Activated naive CD8-positive, alpha-beta T cell treated with anti-CD3 and anti-CD28 coated beads, Interleukin-2, amount 50 U/mL, for 24 hours (primary cell): ENCODE measurements around the gene RC3H2.
"Not testable (repeated sequence)": the region's sequence is repeated elsewhere in the genome, so short reads cannot be mapped to it uniquely, and the experiment has no call there.

Source experiments
- ATAC-seq: fragments of 150-1000 bp; cut with Tn5 transposase; one replicate; pipeline ENCODE4 v1.10.0; 2021
- DNase-seq: peaks from one replicate; pipeline ENCODE4 v3.0.0; 2021
- H3K27ac Mint-ChIP-seq: one replicate; pipeline ENCODE4 v1.8.0; 2021; ENCODE audit warnings: mild to moderate bottlenecking, mixed read lengths
- H3K27me3 Mint-ChIP-seq: one replicate; pipeline ENCODE4 v1.8.0; 2021; ENCODE audit warnings: mixed read lengths
- H3K36me3 Mint-ChIP-seq: one replicate; pipeline ENCODE4 v1.8.0; 2021; ENCODE audit warnings: low read depth, mixed read lengths
- H3K4me1 Mint-ChIP-seq: one replicate; pipeline ENCODE4 v1.8.0; 2021; ENCODE audit warnings: mixed read lengths
- H3K4me3 Mint-ChIP-seq: one replicate; pipeline ENCODE4 v1.8.0; 2021; ENCODE audit warnings: mild to moderate bottlenecking, moderate library complexity, mixed read lengths
- H3K9me3 Mint-ChIP-seq: one replicate; pipeline ENCODE4 v1.8.0; 2021; ENCODE audit warnings: mixed read lengths

RC3H2 gene

GRCh38 chr9:122883125-122883524 lies 22.0 kb downstream of the RC3H2 start:
- Mint-ChIP-seq H3K4me1 (peaks cover 2% of the 10 kb centered on the region), H3K27ac (no peak overlapping the region), H3K9me3 (no peaks in the 10 kb centered on the region), H3K27me3 (no peaks in the 10 kb centered on the region), H3K36me3 (peaks cover 20% of the 10 kb centered on the region), H3K4me3 (no peak overlapping the region)
- ATAC-seq = no peak
- no peak for DNase-seq

GRCh38 chr9:122879443-122879842 lies 25.7 kb downstream of the RC3H2 start:
- Mint-ChIP-seq H3K4me1 (peaks cover 9% of the 10 kb centered on the region), H3K27ac (no peak overlapping the region), H3K9me3 (no peaks in the 10 kb centered on the region), H3K36me3 (peaks cover 35% of the 10 kb centered on the region), H3K27me3 (no peaks in the 10 kb centered on the region), H3K4me3 (no peak overlapping the region)
- DNase-seq (no peak), ATAC-seq (no peak)

GRCh38 chr9:122875523-122875922 lies 29.6 kb downstream of the RC3H2 start:
- peaks cover 44% of the 10 kb centered on the region for H3K36me3 Mint-ChIP-seq

GRCh38 chr9:122867276-122867675 lies 37.9 kb downstream of the RC3H2 start:
- not testable (repeated sequence) for DNase-seq, H3K4me3 Mint-ChIP-seq, H3K27me3 Mint-ChIP-seq, H3K27ac Mint-ChIP-seq, H3K4me1 Mint-ChIP-seq, H3K9me3 Mint-ChIP-seq, ATAC-seq
- peaks cover 31% of the 10 kb centered on the region for H3K36me3 Mint-ChIP-seq

More at GRCh38 chr9:122875523-122875922, 29.6 kb downstream of the RC3H2 start:
- Mint-ChIP-seq H3K27ac (no peak overlapping the region), H3K4me1 (peaks cover 7% of the 10 kb centered on the region), H3K9me3 (no peaks in the 10 kb centered on the region), H3K27me3 (no peaks in the 10 kb centered on the region), H3K4me3 (no peak overlapping the region)
- DNase-seq (no peak), ATAC-seq (peak; percentile 33)

GRCh38 chr9:122866079-122866478 lies 39.1 kb downstream of the RC3H2 start:
- Mint-ChIP-seq H3K36me3 (peaks cover 28% of the 10 kb centered on the region), H3K27ac (no peak overlapping the region), H3K4me3 (no peak overlapping the region), H3K9me3 (no peaks in the 10 kb centered on the region), H3K27me3 (no peaks in the 10 kb centered on the region), H3K4me1 (peaks cover 2% of the 10 kb centered on the region)
- no peak for ATAC-seq
- no peak for DNase-seq

- H3K27me3 Mint-ChIP-seq = no peaks in the 10 kb centered on the region
- ATAC-seq = no peak
- no peak overlapping the region for H3K27ac Mint-ChIP-seq
- no peak for DNase-seq
- no peak overlapping the region for H3K4me3 Mint-ChIP-seq
- no peaks in the 10 kb centered on the region for H3K9me3 Mint-ChIP-seq
- peaks cover 2% of the 10 kb centered on the region for H3K4me1 Mint-ChIP-seq
- H3K36me3 Mint-ChIP-seq = peaks cover 21% of the 10 kb centered on the region
Observed at GRCh38 chr9:122865300-122865699, 39.9 kb downstream of the RC3H2 start.

- no peaks in the 10 kb centered on the region for H3K27me3 Mint-ChIP-seq
- DNase-seq (no peak), ATAC-seq (no peak)
- H3K36me3 Mint-ChIP-seq = peaks cover 23% of the 10 kb centered on the region
- H3K4me3 Mint-ChIP-seq = no peak overlapping the region
- no peaks in the 10 kb centered on the region for H3K9me3 Mint-ChIP-seq
- peaks cover 4% of the 10 kb centered on the region for H3K4me1 Mint-ChIP-seq
- H3K27ac Mint-ChIP-seq = no peak overlapping the region
Observed at GRCh38 chr9:122863407-122863806, 41.8 kb downstream of the RC3H2 start.

GRCh38 chr9:122860319-122861142 lies 44.6 kb downstream of the RC3H2 start:
- Mint-ChIP-seq H3K9me3 (no peaks in the 10 kb centered on the region), H3K27me3 (no peaks in the 10 kb centered on the region), H3K4me3 (no peak overlapping the region), H3K27ac (no peak overlapping the region), H3K4me1 (peaks cover 4% of the 10 kb centered on the region), H3K36me3 (peaks cover 29% of the 10 kb centered on the region)
- DNase-seq (no peak), ATAC-seq (no peak)

- Mint-ChIP-seq H3K27me3 (no peaks in the 10 kb centered on the region), H3K27ac (no peak overlapping the region), H3K4me1 (peaks cover 2% of the 10 kb centered on the region), H3K36me3 (peaks cover 39% of the 10 kb centered on the region), H3K4me3 (no peak overlapping the region), H3K9me3 (no peaks in the 10 kb centered on the region)
- DNase-seq = no peak
- no peak for ATAC-seq
Observed at GRCh38 chr9:122857815-122858214, 47.3 kb downstream of the RC3H2 start.

GRCh38 chr9:122852085-122852786 lies 52.9 kb downstream of the RC3H2 start:
- H3K9me3 Mint-ChIP-seq, ATAC-seq, H3K4me3 Mint-ChIP-seq, DNase-seq, H3K27me3 Mint-ChIP-seq, H3K27ac Mint-ChIP-seq: not testable (repeated sequence)
- Mint-ChIP-seq H3K4me1 (peaks cover 15% of the 10 kb centered on the region), H3K36me3 (peaks cover 46% of the 10 kb centered on the region)

GRCh38 chr9:122848256-122848943 lies 56.8 kb downstream of the RC3H2 start:
- ATAC-seq (peak; percentile 24), DNase-seq (no peak)
- H3K27me3 Mint-ChIP-seq = no peaks in the 10 kb centered on the region
- peaks cover 36% of the 10 kb centered on the region for H3K4me1 Mint-ChIP-seq
- H3K36me3 Mint-ChIP-seq = peaks cover 33% of the 10 kb centered on the region
- H3K27ac Mint-ChIP-seq = no peak overlapping the region
- H3K4me3 Mint-ChIP-seq = no peak overlapping the region
- H3K9me3 Mint-ChIP-seq = no peaks in the 10 kb centered on the region

GRCh38 chr9:122846371-122846940 lies 58.7 kb downstream of the RC3H2 start:
- Mint-ChIP-seq H3K27ac (peak overlapping the region; percentile 93), H3K4me3 (peak overlapping the region; percentile 18), H3K4me1 (peaks cover 36% of the 10 kb centered on the region), H3K27me3 (no peaks in the 10 kb centered on the region), H3K9me3 (no peaks in the 10 kb centered on the region), H3K36me3 (peaks cover 32% of the 10 kb centered on the region)
- ATAC-seq (peak; percentile 63), DNase-seq (no peak)

- no peaks in the 10 kb centered on the region for H3K27me3 Mint-ChIP-seq
- H3K27ac Mint-ChIP-seq = no peak overlapping the region
- no peaks in the 10 kb centered on the region for H3K9me3 Mint-ChIP-seq
- peaks cover 21% of the 10 kb centered on the region for H3K36me3 Mint-ChIP-seq
- ATAC-seq = no peak
- peaks cover 36% of the 10 kb centered on the region for H3K4me1 Mint-ChIP-seq
- no peak for DNase-seq
- H3K4me3 Mint-ChIP-seq = no peak overlapping the region
Observed at GRCh38 chr9:122845116-122845515, 60.0 kb downstream of the RC3H2 start.

GRCh38 chr9:122844137-122844536 lies 61.0 kb downstream of the RC3H2 start:
- peaks cover 16% of the 10 kb centered on the region for H3K36me3 Mint-ChIP-seq
- no peaks in the 10 kb centered on the region for H3K9me3 Mint-ChIP-seq
- no peak overlapping the region for H3K4me3 Mint-ChIP-seq
- peaks cover 33% of the 10 kb centered on the region for H3K4me1 Mint-ChIP-seq
- no peak for DNase-seq
- no peak overlapping the region for H3K27ac Mint-ChIP-seq
- no peaks in the 10 kb centered on the region for H3K27me3 Mint-ChIP-seq
- ATAC-seq = no peak
